Mesothelial cell of epicardium (in vitro differentiated cells): Measurements from ENCODE around the gene FAM177B. TPM values are rescaled to one million over a fixed set of nuclear protein-coding genes. Genes with fewer than 3 reads are reported as not detected.

ENCODE experiments used
- DNase-seq, 2 experiments: peaks; one replicate each; pipeline ENCODE4 v3.0.0; 2021; ENCODE audit warnings: low spot score in 2 of 2; ENCODE audit not compliant: unreplicated experiment in 2 of 2
- H3K27ac Mint-ChIP-seq: 2 replicates; pipeline ENCODE4 v1.8.0; 2021; ENCODE audit warnings: mixed read lengths
- H3K27me3 Mint-ChIP-seq: 2 replicates; pipeline ENCODE4 v1.8.0; 2021; ENCODE audit warnings: low read depth, mixed read lengths
- H3K36me3 Mint-ChIP-seq: 2 replicates; pipeline ENCODE4 v1.8.0; 2021; ENCODE audit warnings: mixed read lengths
- H3K4me1 Mint-ChIP-seq: 2 replicates; pipeline ENCODE4 v1.8.0; 2021; ENCODE audit warnings: mixed read lengths
- H3K4me3 Mint-ChIP-seq: 2 replicates; pipeline ENCODE4 v1.8.0; 2021; ENCODE audit warnings: mild to moderate bottlenecking, moderate library complexity, mixed read lengths
- H3K9me3 Mint-ChIP-seq: 2 replicates; pipeline ENCODE4 v1.8.0; 2021; ENCODE audit warnings: mixed read lengths
- CTCF ChIP-seq: fragments of 200-600 bp; sonication (generic); IDR thresholded peaks from one replicate; pipeline ENCODE4 v1.5.0; 2021; ENCODE audit warnings: antibody characterized with exemption; ENCODE audit not compliant: unreplicated experiment
- total RNA-seq: library from RNA; stranded (reverse); gene quantifications from 3 replicates; pipeline ENCODE4 v1.2.1, GENCODE V29; 2021

Gene FAM177B
- total RNA-seq, 1 donor from 2014 or later: not detected

GRCh38 chr1:222794656-222795474, 57.9 kb downstream of the FAM177B start:
- Mint-ChIP-seq H3K36me3 (no peaks in the 10 kb centered on the region), H3K27ac (no peak overlapping the region), H3K27me3 (no peaks in the 10 kb centered on the region), H3K4me3 (no peak overlapping the region), H3K4me1 (peaks cover 30% of the 10 kb centered on the region), H3K9me3 (no peaks in the 10 kb centered on the region)
- DNase-seq: no peak
- TF ChIP-seq CTCF: no peak

GRCh38 chr1:222798116-222798515, 61.1 kb downstream of the FAM177B start:
- H3K4me1 Mint-ChIP-seq: peaks cover 31% of the 10 kb centered on the region
- peak overlapping the region; percentile 50 for H3K27ac Mint-ChIP-seq
- no peak for TF ChIP-seq CTCF
- no peaks in the 10 kb centered on the region for H3K36me3 Mint-ChIP-seq
- no peak for DNase-seq
- H3K27me3 Mint-ChIP-seq: no peaks in the 10 kb centered on the region
- H3K9me3 Mint-ChIP-seq: no peaks in the 10 kb centered on the region
- H3K4me3 Mint-ChIP-seq: no peak overlapping the region

- no peaks in the 10 kb centered on the region for H3K9me3 Mint-ChIP-seq
- H3K4me3 Mint-ChIP-seq: no peak overlapping the region
- H3K36me3 Mint-ChIP-seq: no peaks in the 10 kb centered on the region
- no peaks in the 10 kb centered on the region for H3K27me3 Mint-ChIP-seq
- no peak for TF ChIP-seq CTCF
- peaks cover 32% of the 10 kb centered on the region for H3K4me1 Mint-ChIP-seq
- no peak for DNase-seq
- no peak overlapping the region for H3K27ac Mint-ChIP-seq
These were observed 62.0 kb downstream of the FAM177B start for GRCh38 chr1:222798975-222799374.

Other genes with a start within 250 kb of the FAM177B start
- 0.20 to 1.3 TPM (median 0.97 TPM) in 3 replicates for gene HHIPL2, start 189.1 kb upstream of the FAM177B start, total RNA-seq
- gene TAF1A, start 147.3 kb upstream of the FAM177B start, total RNA-seq: 13.9 to 15.6 TPM (median 14.2 TPM) in 3 replicates
- 70.0 to 74.3 TPM (median 72.9 TPM) in 3 replicates for gene MIA3, start 119.1 kb upstream of the FAM177B start, total RNA-seq
- 38.6 to 39.4 TPM (median 39.0 TPM) in 3 replicates for gene AIDA, start 24.7 kb upstream of the FAM177B start, total RNA-seq
- 31.3 to 34.4 TPM (median 31.9 TPM) in 3 replicates for gene BROX, start 24.6 kb upstream of the FAM177B start, total RNA-seq
- 84.5 to 91.7 TPM (median 89.8 TPM) in 3 replicates for gene DISP1, start 77.8 kb downstream of the FAM177B start, total RNA-seq